Erythroblast (primary cell): ENCODE measurements around the gene PDGFD.

ENCODE experiments used
- GATA1 ChIP-seq: IDR thresholded peaks from 2 replicates; pipeline ENCODE4 v1.6.1; 2011; ENCODE audit warnings: low read depth, mild to moderate bottlenecking, control low read depth, low read length, moderate library complexity
- POLR2A ChIP-seq: IDR thresholded peaks from 2 replicates; pipeline ENCODE4 v1.6.1; 2011; ENCODE audit warnings: mild to moderate bottlenecking, low read length

DNA sequence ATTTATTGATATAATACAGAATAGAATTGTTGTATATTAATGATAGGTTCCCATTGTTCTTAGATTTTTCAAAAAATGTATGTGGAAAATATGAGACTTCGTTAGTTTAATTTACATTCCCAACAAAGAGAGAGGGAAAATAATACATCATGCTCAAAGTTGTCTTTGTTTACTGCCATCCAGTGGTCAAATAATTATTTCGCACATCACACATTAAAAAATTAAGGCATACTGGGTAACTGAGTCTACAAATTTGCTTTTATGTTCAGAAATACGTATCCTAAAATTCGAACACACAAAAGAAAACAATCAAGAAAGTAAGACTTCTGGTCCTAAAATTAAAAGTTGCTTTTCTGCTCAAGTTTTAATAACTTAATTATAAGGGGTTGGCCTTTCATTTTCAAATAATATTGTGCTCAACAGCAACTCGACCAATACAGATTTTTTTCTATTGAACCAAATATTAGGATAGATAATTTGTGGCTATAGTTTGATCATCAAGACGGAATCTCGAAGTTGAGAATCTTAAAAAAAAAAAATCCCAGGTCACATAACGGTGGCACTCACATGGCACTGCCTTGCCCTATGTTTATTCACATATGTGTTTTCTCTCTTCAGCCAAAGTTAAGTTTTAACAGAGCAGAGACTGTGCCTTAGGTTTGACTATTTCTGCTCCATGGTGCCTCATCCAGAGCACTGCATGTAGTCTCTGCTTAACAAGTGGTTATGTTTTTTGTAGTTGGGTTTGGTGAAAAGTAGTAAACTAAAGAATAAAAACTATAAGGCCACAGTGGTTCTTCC is 12.3 kb downstream of the PDGFD start:
- TF ChIP-seq GATA1 (no peak), POLR2A (no peak)
